ENCODE measurements around the gene CDR2.

Gene CDR2

GRCh38 chr16:22326771-22327445, 47.5 kb downstream of the CDR2 start:
- FAIRE-seq (no peak), DNase-seq (ENCODE audit: extremely low spot score, insufficient read length, low read depth) (no peak)

- DNase-seq (ENCODE audit: extremely low spot score, insufficient read length, low read depth) (no peak), FAIRE-seq (no peak)
Measured at GRCh38 chr16:22326369-22326652, 48.1 kb downstream of the CDR2 start.

GRCh38 chr16:22325598-22326368, 48.6 kb downstream of the CDR2 start:
- FAIRE-seq (no peak), DNase-seq (ENCODE audit: extremely low spot score, insufficient read length, low read depth) (no peak)

GRCh38 chr16:22324787-22325597, 49.4 kb downstream of the CDR2 start:
- DNase-seq (ENCODE audit: extremely low spot score, insufficient read length, low read depth) (no peak), FAIRE-seq (no peak)

GRCh38 chr16:22323959-22324786, 50.2 kb downstream of the CDR2 start:
- DNase-seq (ENCODE audit: extremely low spot score, insufficient read length, low read depth) (no peak), FAIRE-seq (no peak)

- DNase-seq (ENCODE audit: extremely low spot score, insufficient read length, low read depth): no peak
- FAIRE-seq: no peak
Measured at GRCh38 chr16:22323173-22323958, 51.1 kb downstream of the CDR2 start.

GRCh38 chr16:22322741-22323140, 51.7 kb downstream of the CDR2 start:
- FAIRE-seq (no peak), DNase-seq (ENCODE audit: extremely low spot score, insufficient read length, low read depth) (no peak)

- FAIRE-seq (no peak), DNase-seq (ENCODE audit: extremely low spot score, insufficient read length, low read depth) (no peak)
Measured at GRCh38 chr16:22322021-22322471, 52.4 kb downstream of the CDR2 start.

GRCh38 chr16:22321340-22322001, 52.9 kb downstream of the CDR2 start:
- DNase-seq (ENCODE audit: extremely low spot score, insufficient read length, low read depth) (peak; percentile 40), FAIRE-seq (peak; percentile 84)

- DNase-seq (ENCODE audit: extremely low spot score, insufficient read length, low read depth) (no peak), FAIRE-seq (no peak)
Measured at GRCh38 chr16:22320572-22321339, 53.7 kb downstream of the CDR2 start.

GRCh38 chr16:22318690-22319358, 55.6 kb downstream of the CDR2 start:
- FAIRE-seq (no peak), DNase-seq (ENCODE audit: extremely low spot score, insufficient read length, low read depth) (no peak)

GRCh38 chr16:22317625-22318024, 56.8 kb downstream of the CDR2 start:
- no peak for DNase-seq (ENCODE audit: extremely low spot score, insufficient read length, low read depth)

GRCh38 chr16:22317001-22317530, 57.4 kb downstream of the CDR2 start:
- DNase-seq (ENCODE audit: extremely low spot score, insufficient read length, low read depth) (no peak), FAIRE-seq (no peak)

More at GRCh38 chr16:22317625-22318024, 56.8 kb downstream of the CDR2 start:
- no peak for FAIRE-seq

- no peak for DNase-seq (ENCODE audit: extremely low spot score, insufficient read length, low read depth)
- no peak for FAIRE-seq
Measured at GRCh38 chr16:22316411-22316811, 58.0 kb downstream of the CDR2 start.

GRCh38 chr16:22315979-22316378, 58.4 kb downstream of the CDR2 start:
- DNase-seq (ENCODE audit: extremely low spot score, insufficient read length, low read depth) (no peak), FAIRE-seq (no peak)

GRCh38 chr16:22314661-22315626, 59.5 kb downstream of the CDR2 start:
- DNase-seq (ENCODE audit: extremely low spot score, insufficient read length, low read depth) (no peak), FAIRE-seq (no peak)

Data from GM18507 (cell line).